ENCODE results near the gene DUS4L. TPM values are rescaled to one million over a fixed set of nuclear protein-coding genes. Genes with fewer than 3 reads are reported as not detected.

The DUS4L gene
- total RNA-seq, 1 experiment from 2014 or later, result 22.0 TPM

- ChIA-PET CTCF (no interaction called here), POLR2A (ENCODE audit: unreplicated experiment) (interaction anchor here (0.6 to 0.7 kb wide), 5 partner anchors 11 to 65 kb away, joined by 3 to 11 read pairs (median 3); no protein-coding TSS in a partner anchor)
- Histone ChIP-seq H3K4me2 (peak within 1 kb of the TSS; percentile 96), H4K20me1 (ENCODE audit: insufficient read depth) (no peaks in the 10 kb centered on the region), H3K9me3 (ENCODE audit: insufficient read depth, low read depth) (no peaks in the 10 kb centered on the region), H3K9me2 (ENCODE audit: insufficient read depth) (no peaks in the 10 kb centered on the region), H3K27ac (peak within 1 kb of the TSS; percentile 69), H3K79me2 (ENCODE audit: low read depth) (peaks cover 20% of the 10 kb centered on the region), H3K36me3 (ENCODE audit: low read depth) (peaks cover 13% of the 10 kb centered on the region), H3F3A (ENCODE audit: insufficient read depth, low read depth) (peaks cover 12% of the 10 kb centered on the region), H3K4me1 (replicated peaks; ENCODE audit: insufficient read depth) (peaks cover 25% of the 10 kb centered on the region), H3K27me3 (ENCODE audit: insufficient read depth, low read depth) (no peaks in the 10 kb centered on the region), H2AFZ (peak within 1 kb of the TSS; percentile 95), H3K4me3 (peak within 1 kb of the TSS; percentile 89)
- TSS peak; percentile 85 for BruUV-seq (replicated peaks)
- intact Hi-C loops (cut with micrococcal nuclease; ENCODE audit: unreplicated experiment), result loop anchor here (1.0 to 5.0 kb wide), 6 partner anchors 15 to 163 kb away; partner anchors contain the start of gene SLC26A4
- TF ChIP-seq, protein P1, sequence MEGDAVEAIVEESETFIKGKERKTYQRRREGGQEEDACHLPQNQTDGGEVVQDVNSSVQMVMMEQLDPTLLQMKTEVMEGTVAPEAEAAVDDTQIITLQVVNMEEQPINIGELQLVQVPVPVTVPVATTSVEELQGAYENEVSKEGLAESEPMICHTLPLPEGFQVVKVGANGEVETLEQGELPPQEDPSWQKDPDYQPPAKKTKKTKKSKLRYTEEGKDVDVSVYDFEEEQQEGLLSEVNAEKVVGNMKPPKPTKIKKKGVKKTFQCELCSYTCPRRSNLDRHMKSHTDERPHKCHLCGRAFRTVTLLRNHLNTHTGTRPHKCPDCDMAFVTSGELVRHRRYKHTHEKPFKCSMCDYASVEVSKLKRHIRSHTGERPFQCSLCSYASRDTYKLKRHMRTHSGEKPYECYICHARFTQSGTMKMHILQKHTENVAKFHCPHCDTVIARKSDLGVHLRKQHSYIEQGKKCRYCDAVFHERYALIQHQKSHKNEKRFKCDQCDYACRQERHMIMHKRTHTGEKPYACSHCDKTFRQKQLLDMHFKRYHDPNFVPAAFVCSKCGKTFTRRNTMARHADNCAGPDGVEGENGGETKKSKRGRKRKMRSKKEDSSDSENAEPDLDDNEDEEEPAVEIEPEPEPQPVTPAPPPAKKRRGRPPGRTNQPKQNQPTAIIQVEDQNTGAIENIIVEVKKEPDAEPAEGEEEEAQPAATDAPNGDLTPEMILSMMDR (conservative IDR thresholded peaks at IDR 0.05), result 0 out of 2 replicates have a peak, but pooled peaks have one; percentile 28
- no peak for TF ChIP-seq EZH2 (IDR thresholded peaks at IDR 0.05; ENCODE audit: low read depth)
- peak; percentile 62 to 81 for DNase-seq
Observed at GRCh38 chr7:107579885-107580715, 16.3 kb downstream of the DUS4L start, which contains the start of gene BCAP29. BCAP29 (plus strand) TSS chr7:107580246; CDS start chr7:107580773, 527 bp downstream.

DNA sequence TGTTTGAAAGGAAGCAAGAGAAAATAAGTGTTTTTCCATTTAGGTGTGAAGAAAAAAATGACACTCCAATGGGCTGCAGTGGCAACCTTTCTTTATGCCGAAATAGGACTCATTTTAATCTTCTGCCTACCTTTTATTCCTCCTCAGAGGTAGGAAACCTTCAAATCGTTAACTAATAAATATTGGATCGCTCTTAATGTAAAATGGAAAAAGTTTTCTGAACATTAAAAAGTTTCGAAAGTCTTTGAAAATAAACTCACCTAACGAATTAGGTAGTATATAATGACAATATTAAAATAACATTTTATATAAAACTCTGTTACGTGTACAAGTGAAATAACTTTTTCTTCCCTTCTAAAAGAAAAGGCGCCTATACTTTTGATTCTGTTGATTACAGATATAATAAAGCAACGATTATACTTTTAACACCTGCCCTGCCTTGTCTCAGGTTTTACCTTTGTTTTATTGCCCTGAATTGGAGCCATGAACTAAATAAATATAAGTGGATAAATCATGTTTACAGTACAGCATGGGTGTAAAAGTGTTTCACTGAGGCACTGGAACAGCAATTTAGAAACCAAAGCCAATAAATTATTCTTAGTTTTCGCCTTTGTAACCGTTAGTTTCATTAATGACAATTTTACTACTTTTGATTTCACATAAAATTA, 17.1 kb downstream of the DUS4L start:
- intact Hi-C loops (cut with micrococcal nuclease; ENCODE audit: unreplicated experiment), result loop anchor here (1.0 to 5.0 kb wide), 5 partner anchors 14 to 162 kb away; partner anchors contain the start of gene SLC26A4

More for the DNA sequence above, 17.1 kb downstream of the DUS4L start:
- Histone ChIP-seq H3K27me3 (ENCODE audit: insufficient read depth, low read depth) (no peaks in the 10 kb centered on the region), H3K4me2 (peak overlapping the region; percentile 96), H4K20me1 (ENCODE audit: insufficient read depth) (no peaks in the 10 kb centered on the region), H3K79me2 (ENCODE audit: low read depth) (peaks cover 20% of the 10 kb centered on the region), H3K4me1 (replicated peaks; ENCODE audit: insufficient read depth) (peaks cover 25% of the 10 kb centered on the region), H2AFZ (peak overlapping the region; percentile 95), H3K4me3 (peak overlapping the region; percentile 89), H3K9me2 (ENCODE audit: insufficient read depth) (no peaks in the 10 kb centered on the region), H3F3A (ENCODE audit: insufficient read depth, low read depth) (peaks cover 12% of the 10 kb centered on the region), H3K27ac (peak overlapping the region; percentile 69), H3K9me3 (ENCODE audit: insufficient read depth, low read depth) (no peaks in the 10 kb centered on the region), H3K36me3 (ENCODE audit: low read depth) (peaks cover 17% of the 10 kb centered on the region)
- CTCF ChIA-PET, result no interaction called here
- POLR2A ChIA-PET (ENCODE audit: unreplicated experiment), result interaction anchor here (0.6 kb wide), 2 partner anchors 43 to 64 kb away, joined by 3 read pairs; no protein-coding TSS in a partner anchor
- no TSS peak for BruUV-seq (replicated peaks)
- DNase-seq, result no peak
- TF ChIP-seq, protein P1 (conservative IDR thresholded peaks at IDR 0.05), result no peak
- TF ChIP-seq EZH2 (IDR thresholded peaks at IDR 0.05; ENCODE audit: low read depth), result no peak

Data from PC-9 (cell line).